ENCODE data around the gene ERG. TPM values are rescaled to one million over a fixed set of nuclear protein-coding genes. Genes with fewer than 3 reads are reported as not detected.

Gene ERG
- polyA plus RNA-seq, 1 of the 3 experiments (the other 2 are of a cell fraction), result not detected

- CTCF ChIA-PET, result interaction anchor here (0.7 to 5.3 kb wide), 5 partner anchors 23 to 684 kb away, joined by 3 to 64 read pairs (median 28); no protein-coding TSS in a partner anchor
- H3K79me2 ChIP-seq (ENCODE audit: insufficient read depth), result no peaks in the 10 kb centered on the region
- H3K4me3 ChIP-seq (ENCODE audit: low read depth in 2 of 2, low read length in 1 of 2), result no peak overlapping the region
- DNase-seq, result no peak
- POLR2A ChIA-PET, result no interaction called here
- TF ChIP-seq SIN3A (IDR thresholded peaks at IDR 0.05; ENCODE audit: borderline replicate concordance, low read depth, low read length), result no peak
- no peak for TF ChIP-seq RAD21 (IDR thresholded peaks at IDR 0.05; ENCODE audit: low read length)
- no peak for TF ChIP-seq EP300 (IDR thresholded peaks at IDR 0.05; ENCODE audit: borderline replicate concordance in 1 of 2, low read depth in 1 of 2, low read length in 1 of 2)
- no peak overlapping the region for H3K9ac ChIP-seq
- H2AFZ ChIP-seq (ENCODE audit: low read depth), result no peak overlapping the region
- H3K9me2 ChIP-seq, result no peaks in the 10 kb centered on the region
- no peaks in the 10 kb centered on the region for H3K9me3 ChIP-seq
- no peaks in the 10 kb centered on the region for H3K4me1 ChIP-seq (ENCODE audit: control insufficient read depth in 1 of 2, insufficient read depth in 2 of 2, low read depth in 1 of 2, low read length in 1 of 2)
- no peaks in the 10 kb centered on the region for H4K20me1 ChIP-seq (ENCODE audit: insufficient read depth)
- 19% methylated on average over 1 of the region's 1 CpG for WGBS (ENCODE audit: low lambda C conversion rate)
- no peaks in the 10 kb centered on the region for H3F3A ChIP-seq (replicated peaks; ENCODE audit: insufficient read depth)
- no peaks in the 10 kb centered on the region for H3K36me3 ChIP-seq (replicated peaks in 1 of 2; ENCODE audit: control insufficient read depth in 1 of 2, insufficient read depth in 2 of 2, low read length in 1 of 2)
- no peak overlapping the region for H3K4me2 ChIP-seq
- H3K27me3 ChIP-seq (ENCODE audit: insufficient read depth), result no peaks in the 10 kb centered on the region
- H3K27ac ChIP-seq (ENCODE audit: low read depth in 2 of 2, low read length in 1 of 2), result no peak overlapping the region
Observed at GRCh38 chr21:38358098-38358497, 140.2 kb downstream of the ERG start.

GRCh38 chr21:38356883-38357625, 141.2 kb downstream of the ERG start:
- Histone ChIP-seq H3K9me2 (no peaks in the 10 kb centered on the region), H3K79me2 (ENCODE audit: insufficient read depth) (no peaks in the 10 kb centered on the region), H3K4me2 (no peak overlapping the region), H3K27ac (ENCODE audit: low read depth in 2 of 2, low read length in 1 of 2) (no peak overlapping the region), H3K36me3 (replicated peaks in 1 of 2; ENCODE audit: control insufficient read depth in 1 of 2, insufficient read depth in 2 of 2, low read length in 1 of 2) (no peaks in the 10 kb centered on the region), H3F3A (replicated peaks; ENCODE audit: insufficient read depth) (no peaks in the 10 kb centered on the region), H3K4me1 (ENCODE audit: control insufficient read depth in 1 of 2, insufficient read depth in 2 of 2, low read depth in 1 of 2, low read length in 1 of 2) (no peaks in the 10 kb centered on the region), H3K27me3 (ENCODE audit: insufficient read depth) (no peaks in the 10 kb centered on the region), H3K9me3 (no peaks in the 10 kb centered on the region), H4K20me1 (ENCODE audit: insufficient read depth) (no peaks in the 10 kb centered on the region), H3K9ac (no peak overlapping the region), H3K4me3 (ENCODE audit: low read depth in 2 of 2, low read length in 1 of 2) (no peak overlapping the region), H2AFZ (ENCODE audit: low read depth) (no peak overlapping the region)
- 73% methylated on average over 14 of the region's 14 CpGs for WGBS (ENCODE audit: low lambda C conversion rate)
- ChIA-PET CTCF (interaction anchor here (0.6 to 5.3 kb wide), 27 partner anchors 9 to 683 kb away, joined by 3 to 64 read pairs (median 4); no protein-coding TSS in a partner anchor), POLR2A (no interaction called here)
- no peak for DNase-seq
- TF ChIP-seq PBX3 (IDR thresholded peaks at IDR 0.05), result no peak
- no peak for TF ChIP-seq TAF1 (IDR thresholded peaks at IDR 0.05; ENCODE audit: borderline replicate concordance, low read depth, low read length)
- TF ChIP-seq USF1 (IDR thresholded peaks at IDR 0.05; ENCODE audit: borderline replicate concordance, low read depth), result no peak
- no peak for TF ChIP-seq TEAD4 (IDR thresholded peaks at IDR 0.05; ENCODE audit: borderline replicate concordance, insufficient read depth)
- no peak for TF ChIP-seq NFIC (IDR thresholded peaks at IDR 0.05; ENCODE audit: borderline replicate concordance)
- TF ChIP-seq TCF12 (IDR thresholded peaks at IDR 0.05), result no peak
- no peak for TF ChIP-seq RXRA (IDR thresholded peaks at IDR 0.05; ENCODE audit: borderline replicate concordance, low read depth)
- no peak for TF ChIP-seq EZH2phosphoT487 (IDR thresholded peaks at IDR 0.05; ENCODE audit: borderline replicate concordance, low read depth)
- TF ChIP-seq ELF1 (IDR thresholded peaks at IDR 0.05), result no peak
- TF ChIP-seq CHD2 (IDR thresholded peaks at IDR 0.05; ENCODE audit: low read length, partially characterized antibody), result no peak
- TF ChIP-seq RCOR1 (IDR thresholded peaks at IDR 0.05; ENCODE audit: low read length), result no peak
- TF ChIP-seq FOXM1 (IDR thresholded peaks at IDR 0.05; ENCODE audit: low read depth), result no peak
